AML-193 (cell line): ENCODE results near the gene SRCIN1.
"Not testable (repeated sequence)": the region's sequence is repeated elsewhere in the genome, so short reads cannot be mapped to it uniquely, and the experiment has no call there.

Source experiments
- DNase-seq, 2 experiments: peaks; one replicate each; lab custom pipeline; 2025; lab: John Stamatoyannopoulos, UW

The SRCIN1 gene, protein sequence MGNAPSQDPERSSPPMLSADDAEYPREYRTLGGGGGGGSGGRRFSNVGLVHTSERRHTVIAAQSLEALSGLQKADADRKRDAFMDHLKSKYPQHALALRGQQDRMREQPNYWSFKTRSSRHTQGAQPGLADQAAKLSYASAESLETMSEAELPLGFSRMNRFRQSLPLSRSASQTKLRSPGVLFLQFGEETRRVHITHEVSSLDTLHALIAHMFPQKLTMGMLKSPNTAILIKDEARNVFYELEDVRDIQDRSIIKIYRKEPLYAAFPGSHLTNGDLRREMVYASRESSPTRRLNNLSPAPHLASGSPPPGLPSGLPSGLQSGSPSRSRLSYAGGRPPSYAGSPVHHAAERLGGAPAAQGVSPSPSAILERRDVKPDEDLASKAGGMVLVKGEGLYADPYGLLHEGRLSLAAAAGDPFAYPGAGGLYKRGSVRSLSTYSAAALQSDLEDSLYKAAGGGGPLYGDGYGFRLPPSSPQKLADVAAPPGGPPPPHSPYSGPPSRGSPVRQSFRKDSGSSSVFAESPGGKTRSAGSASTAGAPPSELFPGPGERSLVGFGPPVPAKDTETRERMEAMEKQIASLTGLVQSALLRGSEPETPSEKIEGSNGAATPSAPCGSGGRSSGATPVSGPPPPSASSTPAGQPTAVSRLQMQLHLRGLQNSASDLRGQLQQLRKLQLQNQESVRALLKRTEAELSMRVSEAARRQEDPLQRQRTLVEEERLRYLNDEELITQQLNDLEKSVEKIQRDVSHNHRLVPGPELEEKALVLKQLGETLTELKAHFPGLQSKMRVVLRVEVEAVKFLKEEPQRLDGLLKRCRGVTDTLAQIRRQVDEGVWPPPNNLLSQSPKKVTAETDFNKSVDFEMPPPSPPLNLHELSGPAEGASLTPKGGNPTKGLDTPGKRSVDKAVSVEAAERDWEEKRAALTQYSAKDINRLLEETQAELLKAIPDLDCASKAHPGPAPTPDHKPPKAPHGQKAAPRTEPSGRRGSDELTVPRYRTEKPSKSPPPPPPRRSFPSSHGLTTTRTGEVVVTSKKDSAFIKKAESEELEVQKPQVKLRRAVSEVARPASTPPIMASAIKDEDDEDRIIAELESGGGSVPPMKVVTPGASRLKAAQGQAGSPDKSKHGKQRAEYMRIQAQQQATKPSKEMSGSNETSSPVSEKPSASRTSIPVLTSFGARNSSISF

DNA sequence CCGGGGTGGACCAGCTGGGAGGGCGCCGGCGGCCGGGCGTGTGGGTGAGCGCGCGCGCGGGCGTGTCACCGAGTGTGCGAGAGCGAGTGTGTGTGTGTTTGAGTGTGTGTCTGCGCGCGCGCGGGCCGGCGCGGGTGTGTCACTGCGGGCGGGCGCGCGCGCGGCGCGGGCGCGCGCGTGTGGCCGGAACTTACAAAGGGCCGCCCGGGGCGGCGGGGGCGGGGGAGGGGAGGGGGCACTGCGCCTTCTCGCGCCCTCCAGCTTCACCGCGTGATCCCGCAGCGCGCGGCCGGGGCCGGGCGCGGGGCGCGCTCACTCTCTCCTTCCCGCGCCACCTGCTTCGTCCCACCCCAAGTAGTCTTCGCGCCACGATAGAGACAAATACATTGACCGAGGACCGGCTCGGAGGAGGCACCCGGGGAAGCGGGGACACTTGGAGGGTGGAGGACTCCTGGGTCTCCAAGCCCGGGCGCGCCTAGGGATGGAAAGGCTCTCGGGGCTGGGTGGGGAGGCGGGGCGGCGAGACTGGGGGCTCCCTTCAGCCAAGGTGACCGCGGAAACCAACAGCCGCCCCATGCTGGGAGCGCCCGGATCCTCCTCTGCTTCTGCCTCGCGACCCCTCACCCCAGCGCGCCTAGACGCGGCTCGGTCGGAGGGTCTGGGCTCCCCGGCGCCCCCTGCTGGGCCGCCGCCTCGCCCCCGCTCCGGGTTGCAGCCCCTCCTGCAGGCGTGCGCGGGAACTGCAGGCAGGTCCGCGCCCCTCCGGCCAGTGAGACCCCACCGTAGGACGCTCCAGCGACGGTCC lies at the start of gene SRCIN1:
SRCIN1 (minus strand) TSS at position 112 of the 805 bp plus-strand sequence. CDS start 247 bp downstream, outside the sequence.
- no peak for DNase-seq

DNA sequence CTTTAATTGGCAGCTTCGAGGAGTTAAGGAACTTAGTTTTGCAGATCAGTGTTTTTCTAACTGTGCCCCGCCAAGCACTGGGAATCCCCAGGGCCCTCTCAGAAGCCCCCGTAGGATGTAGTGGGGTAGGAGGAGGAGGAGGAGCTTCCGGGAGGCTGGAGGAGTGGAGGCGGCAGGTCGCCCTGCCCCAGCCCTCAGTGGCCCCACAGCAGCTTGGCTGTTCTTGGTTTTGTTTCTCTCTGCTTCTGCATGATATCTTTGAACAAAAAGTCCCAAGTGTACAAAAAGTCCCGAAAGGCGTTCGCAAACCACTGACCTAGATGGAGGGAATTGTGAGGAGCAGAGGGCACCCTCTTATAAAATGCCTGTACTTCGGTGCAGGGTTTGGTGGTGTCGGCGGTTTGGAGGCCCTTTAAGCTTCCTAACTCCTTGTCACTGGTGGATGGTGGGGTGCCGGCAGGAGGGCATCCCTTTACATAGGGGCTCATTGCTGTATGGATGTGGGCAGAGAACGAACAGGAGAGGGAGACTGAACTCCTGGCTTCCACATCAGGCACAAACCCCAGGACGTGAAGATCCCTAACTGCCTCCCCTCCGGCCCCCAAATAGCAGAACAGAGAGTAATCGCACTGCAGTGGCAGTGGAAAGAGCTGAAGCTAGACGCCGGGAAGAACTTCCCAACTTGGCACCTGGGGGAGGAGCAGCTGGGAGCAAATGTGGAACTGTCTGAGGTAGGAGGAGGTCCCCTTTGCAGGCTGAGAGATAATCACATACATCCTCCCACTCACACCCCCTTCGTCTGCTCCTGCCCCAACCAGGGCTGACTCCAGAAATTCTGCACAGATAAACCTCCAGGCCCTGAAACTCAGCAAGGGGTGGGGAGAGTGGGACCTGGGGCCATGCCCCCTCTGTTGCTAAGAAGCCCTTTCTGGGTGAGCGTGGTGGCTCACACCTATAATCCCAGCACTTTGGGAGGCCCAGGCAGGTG lies 49.0 kb upstream of the SRCIN1 start:
- no peak for DNase-seq

DNA sequence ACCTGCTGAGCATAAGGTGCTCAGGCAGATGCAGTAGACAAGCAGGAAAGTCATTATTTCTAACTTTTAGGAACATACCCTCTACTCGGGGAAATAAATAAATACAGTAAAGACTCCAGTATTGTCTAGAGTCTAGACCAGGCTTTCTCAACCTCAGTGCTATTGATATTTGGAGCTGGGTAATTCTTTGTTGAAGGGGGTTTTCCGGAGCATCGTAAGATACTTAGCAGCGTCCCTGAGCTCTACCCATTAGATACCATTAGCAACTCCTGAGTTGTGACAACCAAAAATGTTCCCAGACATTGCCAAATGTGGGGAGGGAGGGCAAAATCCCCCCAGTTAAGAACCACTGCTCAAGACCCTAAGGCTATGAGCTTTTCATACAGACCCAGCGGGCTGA lies 47.9 kb upstream of the SRCIN1 start:
- DNase-seq, result no peak

DNA sequence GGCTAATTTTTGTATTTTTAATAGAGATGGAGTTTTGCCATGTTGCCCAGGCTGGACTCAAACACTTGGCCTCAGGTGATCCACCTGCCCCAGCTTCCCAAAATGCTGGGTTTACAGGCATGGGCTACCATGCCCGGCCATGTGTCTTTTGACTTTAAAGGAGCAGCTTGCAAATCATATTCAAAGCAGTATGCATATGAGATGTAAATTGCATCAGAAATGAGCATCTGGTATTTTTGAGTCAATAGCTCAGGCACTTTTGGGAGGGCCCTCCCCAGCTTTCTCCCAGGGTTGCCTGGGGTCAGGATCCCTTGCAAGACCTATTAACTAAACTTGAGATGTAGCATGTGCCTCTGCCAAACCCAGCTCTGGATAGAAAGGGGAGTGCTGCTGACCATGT lies 47.5 kb upstream of the SRCIN1 start:
- no peak for DNase-seq

DNA sequence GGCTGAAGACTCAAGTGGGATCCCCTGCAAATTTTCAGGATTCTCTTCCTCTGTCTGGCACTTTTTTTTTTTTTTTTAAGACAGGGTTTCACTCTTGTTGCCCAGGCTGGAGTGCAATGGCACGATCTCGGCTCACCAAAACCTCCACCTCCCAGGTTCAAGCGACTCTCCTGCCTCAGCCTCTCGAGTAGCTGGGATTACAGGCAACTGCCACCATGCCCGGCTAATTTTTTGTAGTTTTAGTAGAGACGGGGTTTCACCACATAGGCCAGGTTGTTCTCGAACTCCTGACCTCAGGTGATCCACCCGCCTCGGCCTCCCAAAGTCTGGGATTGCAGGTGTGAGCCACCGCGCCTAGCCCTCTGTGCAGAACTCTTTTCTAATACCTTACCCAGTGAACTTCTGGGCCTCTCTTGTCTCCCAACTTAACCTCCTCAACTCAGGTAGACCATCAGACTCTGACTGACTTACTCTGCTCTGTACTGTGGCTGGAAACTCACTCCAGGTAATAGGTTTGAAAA lies 45.0 kb upstream of the SRCIN1 start:
- not testable (repeated sequence) for DNase-seq

DNA sequence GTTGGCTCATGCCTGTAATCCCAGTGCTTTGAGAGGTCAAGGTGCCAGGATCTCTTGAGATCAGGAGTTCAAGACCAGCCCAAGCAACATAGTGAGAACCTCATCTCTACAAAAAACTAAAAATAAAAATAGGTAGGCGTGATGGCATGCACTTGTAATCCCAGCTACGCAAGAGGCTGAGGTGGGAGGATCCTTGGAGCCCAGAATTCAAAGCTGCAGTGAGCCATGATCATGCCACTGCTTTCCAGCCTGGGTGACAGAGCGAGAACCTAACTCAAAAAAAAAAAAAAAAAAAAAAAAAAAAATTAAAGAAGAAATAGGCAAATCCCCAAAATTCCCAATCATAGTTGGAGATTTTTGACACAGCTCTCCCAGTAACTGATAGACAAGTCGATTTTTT lies 32.2 kb upstream of the SRCIN1 start:
- DNase-seq, result no peak

DNA sequence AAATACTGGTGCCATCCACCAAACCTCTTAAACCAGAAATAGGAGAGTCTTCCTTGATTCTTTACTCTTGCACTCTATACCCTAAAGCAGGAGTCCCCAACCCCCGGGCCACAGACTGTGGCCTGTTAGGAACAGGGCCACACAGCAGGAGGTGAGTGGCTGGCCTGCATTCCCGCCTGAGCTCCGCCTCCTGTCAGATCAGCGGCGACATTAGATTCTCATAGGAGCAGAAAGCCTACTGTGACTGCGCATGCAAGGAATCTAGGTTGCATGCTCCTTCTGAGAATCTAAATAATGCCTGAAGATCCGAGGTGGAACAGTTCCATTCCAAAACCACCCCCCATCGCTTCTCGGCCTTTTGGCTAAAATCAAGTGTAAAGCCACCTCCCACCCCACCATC lies 30.3 kb upstream of the SRCIN1 start:
- DNase-seq, result no peak

DNA sequence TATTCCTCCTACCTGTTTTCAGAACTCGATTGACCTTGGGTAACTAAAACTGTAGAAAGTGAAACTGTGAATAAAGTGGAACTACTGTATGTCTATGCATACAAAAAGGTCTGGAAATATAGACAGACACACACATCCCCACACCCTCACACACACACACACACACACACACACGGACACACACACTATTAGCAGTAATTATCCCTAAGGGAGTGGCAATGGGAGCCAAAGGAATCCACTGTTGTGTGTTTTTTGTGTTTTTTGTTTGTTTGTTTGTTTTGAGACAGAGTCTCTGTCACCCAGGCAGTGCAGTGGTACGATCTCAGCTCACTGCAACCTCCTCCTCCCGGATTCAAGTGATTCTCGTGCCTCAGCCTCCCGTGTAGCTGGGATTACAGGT lies 26.6 kb upstream of the SRCIN1 start:
- no peak for DNase-seq

DNA sequence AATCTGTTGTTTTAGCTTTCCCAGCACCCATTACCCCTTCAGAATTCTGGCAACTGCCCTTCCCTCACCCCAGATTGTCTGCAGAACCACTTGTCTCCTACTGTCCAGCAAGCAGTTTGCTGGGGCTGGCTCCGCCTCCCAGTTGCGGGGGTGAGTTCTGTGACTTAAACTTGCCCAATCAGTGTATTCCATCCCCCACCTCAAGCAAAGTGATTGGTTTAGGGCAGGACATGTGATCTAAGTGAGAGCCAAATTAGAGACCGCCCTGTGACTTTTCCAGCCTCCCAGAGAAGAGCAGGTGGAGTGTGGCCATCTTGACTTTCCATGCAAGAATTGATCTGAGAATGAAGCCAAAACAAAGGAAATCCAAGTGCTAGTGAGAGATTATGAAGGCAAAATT lies 22.7 kb upstream of the SRCIN1 start:
- no peak for DNase-seq

DNA sequence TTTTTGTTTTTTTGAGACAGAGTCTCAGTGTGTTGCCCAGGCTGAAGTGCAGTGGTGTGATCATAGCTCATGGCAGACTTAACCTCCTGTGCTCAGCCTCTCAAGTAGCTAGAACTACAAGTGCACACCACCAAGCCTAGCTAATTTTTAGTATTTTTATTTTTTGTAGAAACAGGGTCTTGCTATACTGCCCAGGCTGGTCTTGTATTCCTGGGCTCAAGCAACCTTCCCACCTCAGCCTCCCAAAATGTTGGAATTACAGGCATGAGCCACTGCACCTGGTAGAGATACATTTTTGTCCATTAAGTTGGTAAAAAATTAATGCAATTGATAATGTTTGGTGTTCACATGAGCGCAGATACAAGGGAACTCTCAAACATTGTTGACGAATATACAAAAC lies 22.2 kb upstream of the SRCIN1 start:
- no peak for DNase-seq

DNA sequence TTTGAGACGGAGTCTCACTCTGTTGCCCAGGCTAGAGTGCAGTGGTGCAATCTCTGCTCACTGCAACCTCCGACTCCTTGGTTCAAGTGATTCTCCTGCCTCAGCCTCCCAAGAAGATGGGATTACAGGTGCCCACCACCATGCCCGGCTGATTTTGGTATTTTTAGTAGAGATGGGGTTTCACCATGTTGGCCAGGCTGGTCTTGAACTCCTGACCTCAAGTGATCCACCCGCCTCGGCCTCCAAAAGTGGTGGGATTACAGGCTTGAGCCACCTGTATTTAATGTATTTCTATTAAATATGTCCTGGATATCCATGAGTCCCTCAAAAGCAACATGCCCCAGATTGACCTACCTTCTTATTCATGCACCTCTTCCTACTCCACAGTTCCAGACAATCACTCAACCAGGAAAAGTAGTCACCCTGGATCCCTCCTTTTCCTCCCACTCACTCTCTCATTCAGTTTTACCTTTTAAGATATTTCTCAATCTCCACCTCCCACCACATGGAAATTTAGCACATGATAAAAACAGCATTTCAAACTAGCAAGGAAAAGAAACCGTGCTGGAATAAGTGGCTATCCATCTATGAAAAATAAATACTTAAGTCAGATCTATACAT lies 21.0 kb upstream of the SRCIN1 start:
- not testable (repeated sequence) for DNase-seq

DNA sequence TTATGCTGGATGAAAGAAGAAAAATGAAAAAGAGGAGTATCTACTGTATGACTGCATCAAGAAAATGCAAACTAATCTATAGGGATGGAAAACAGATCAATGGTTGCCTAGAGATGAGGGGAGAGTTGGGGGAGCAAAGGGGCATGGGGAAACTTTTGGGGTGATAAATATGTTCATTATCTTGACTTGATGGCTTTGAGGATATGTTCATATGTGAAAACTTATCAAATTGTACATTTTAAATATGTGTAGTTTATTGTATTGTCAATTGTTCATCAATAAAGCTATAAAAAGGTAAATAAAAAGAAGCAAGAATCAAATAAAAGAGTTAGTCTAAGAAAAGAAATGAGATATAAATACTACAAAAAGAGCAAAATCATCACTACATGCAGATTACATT lies 19.7 kb upstream of the SRCIN1 start:
- no peak for DNase-seq

DNA sequence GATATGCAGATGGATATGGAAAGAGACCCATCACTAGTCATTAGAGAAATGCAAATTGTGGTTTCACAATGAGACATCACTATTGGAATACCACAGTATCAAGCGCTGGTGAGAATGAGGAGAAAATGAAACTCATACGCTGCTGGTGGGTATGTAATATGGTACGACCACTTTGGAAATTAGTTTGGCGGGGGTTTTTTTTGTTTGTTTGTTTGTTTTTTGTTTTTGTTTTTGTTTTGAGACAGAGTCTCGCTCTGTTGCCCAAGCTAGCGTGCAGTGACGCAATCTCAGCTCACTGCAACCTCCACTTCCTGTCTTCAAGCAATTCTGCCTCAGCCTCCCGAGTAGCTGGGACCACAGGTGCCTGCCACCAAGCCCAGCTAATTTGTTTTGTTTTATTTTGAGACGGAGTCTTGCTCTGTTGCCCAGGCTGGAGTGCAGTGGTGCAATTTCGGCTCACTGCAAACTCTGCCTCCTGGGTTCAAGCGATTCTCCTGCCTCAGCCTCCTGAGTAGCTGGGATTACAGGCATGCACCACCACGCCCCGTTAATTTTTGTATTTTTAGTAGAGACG lies 19.1 kb upstream of the SRCIN1 start:
- not testable (repeated sequence) for DNase-seq

DNA sequence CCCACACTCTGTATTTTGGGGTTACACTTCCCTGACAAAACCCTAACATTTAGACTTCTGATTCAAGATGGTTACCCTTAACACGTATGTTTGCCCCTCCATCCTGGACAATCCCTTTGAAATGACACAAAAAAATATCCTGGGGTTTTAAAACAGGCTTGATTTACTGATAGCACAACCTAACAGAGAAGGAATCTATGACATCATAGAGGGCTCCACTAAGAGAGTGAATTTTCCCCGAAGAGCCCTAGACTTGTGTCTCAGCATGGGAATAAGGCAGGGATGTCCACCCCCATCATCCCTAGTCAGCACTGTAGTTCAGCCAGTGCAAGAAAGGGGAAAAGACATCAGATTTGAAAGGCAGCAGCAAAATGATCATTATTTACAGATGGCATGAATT lies 15.8 kb upstream of the SRCIN1 start:
- no peak for DNase-seq

DNA sequence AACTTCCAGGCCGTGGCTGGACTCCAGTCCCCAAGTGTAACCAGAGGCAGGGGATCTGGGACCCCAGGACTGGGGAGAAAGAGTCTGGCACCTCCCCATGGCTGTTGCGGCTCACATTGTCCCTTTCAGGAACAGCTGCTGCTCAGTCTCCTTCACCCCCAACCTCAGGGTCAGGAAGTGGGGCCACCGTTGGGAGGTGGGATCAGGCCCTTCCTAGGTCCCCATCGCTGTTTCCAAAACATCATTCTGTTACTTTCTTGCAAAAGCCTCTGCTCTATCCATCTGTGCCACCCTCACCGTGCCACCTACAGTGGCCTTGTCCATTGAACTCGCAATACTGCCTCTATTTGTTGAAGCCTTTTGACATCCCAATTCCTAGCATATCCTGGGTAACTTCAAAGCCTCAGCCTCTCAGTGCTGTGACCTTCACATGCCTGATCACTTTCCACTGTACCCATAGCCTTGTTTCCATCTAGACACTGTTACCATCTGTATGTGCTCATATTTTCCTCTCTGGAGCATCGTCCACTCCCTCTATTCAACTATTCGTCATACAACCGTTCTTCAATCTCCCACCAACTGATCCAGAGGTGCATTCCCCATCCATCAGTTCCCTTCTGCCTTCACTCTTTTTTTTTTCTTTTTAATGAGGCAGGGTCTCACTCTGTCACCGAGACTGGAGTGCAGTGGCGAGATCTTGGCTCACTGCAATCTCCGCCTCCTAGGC lies 15.0 kb upstream of the SRCIN1 start:
- DNase-seq, result no peak

DNA sequence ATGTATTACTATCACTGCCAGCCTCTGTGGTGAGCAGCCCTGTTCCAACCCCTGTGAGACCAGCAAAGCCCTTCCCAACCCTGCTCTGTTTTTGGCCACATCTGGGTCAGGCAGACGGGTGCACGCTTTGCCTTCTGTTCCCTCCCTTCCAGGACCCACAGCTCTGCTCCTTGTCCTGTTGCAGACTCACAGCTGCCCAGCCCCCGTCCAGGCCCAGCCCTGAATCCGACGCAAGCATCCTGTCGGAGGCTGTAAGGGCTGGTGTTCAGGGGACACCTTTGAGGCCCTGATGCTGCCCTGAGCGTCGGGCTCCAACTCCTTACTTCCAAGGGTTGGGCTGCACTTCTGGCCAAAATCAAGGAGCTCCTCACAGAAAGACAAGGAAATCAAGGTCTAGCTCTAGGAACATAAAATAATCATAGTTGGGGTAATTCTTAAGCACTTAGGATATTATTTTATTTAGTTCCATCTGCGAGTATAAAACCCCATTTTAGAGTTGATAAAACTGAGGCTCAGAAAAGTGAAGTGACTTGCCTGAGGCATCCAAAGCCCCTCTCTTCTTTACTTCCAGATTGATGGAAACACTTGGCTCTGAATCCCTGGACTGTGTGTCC lies 14.3 kb upstream of the SRCIN1 start:
- no peak for DNase-seq

DNA sequence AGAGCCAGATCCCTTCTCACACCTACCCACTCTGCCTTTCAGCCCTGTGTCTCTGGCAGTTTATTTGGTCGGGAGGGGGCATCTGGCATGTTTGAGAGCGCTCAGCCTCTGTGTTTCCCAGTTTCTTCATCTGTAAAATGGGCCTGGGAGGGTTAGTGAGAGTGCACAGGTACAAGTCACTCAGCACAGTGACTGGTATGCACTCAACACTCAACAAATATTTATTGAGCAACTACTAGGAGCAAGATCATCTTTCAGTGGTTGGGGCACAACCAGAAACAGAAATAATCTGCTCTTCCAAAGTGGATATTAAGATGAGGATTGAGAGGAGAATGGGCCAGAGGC lies 13.7 kb upstream of the SRCIN1 start:
- no peak for DNase-seq
